Measurements from ENCODE around the gene NHLH1. TPM values are rescaled to one million over a fixed set of nuclear protein-coding genes. Genes with fewer than 3 reads are reported as not detected.

NHLH1 gene
- total RNA-seq, 1 experiment from 2014 or later = 0.70 TPM

DNA sequence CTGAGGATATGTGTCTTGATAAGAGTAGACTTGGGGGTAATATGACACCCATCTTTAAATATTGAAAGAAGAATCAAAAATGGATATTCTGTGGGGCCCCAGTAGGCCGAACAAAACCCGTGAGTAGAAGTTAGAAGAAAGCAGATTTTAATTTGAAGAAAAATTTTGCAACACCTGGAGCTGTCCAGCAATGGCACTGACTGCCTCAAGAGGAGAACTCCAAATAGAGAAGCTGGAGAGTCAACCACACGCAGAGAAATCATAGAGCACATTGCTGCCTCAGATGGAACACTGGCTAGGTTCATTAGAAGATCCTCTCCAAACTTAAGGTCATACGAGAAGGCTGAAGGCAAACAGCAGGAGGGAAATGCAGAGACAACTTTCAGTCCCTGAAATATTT, 6.8 kb downstream of the NHLH1 start (continued):
- TF ChIP-seq, protein P1, sequence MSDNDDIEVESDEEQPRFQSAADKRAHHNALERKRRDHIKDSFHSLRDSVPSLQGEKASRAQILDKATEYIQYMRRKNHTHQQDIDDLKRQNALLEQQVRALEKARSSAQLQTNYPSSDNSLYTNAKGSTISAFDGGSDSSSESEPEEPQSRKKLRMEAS (CRISPR knock-in tag; IDR thresholded peaks at IDR 0.05) = no peak
- TF ChIP-seq NR1H2 (CRISPR knock-in tag; IDR thresholded peaks at IDR 0.05) = no peak

DNA sequence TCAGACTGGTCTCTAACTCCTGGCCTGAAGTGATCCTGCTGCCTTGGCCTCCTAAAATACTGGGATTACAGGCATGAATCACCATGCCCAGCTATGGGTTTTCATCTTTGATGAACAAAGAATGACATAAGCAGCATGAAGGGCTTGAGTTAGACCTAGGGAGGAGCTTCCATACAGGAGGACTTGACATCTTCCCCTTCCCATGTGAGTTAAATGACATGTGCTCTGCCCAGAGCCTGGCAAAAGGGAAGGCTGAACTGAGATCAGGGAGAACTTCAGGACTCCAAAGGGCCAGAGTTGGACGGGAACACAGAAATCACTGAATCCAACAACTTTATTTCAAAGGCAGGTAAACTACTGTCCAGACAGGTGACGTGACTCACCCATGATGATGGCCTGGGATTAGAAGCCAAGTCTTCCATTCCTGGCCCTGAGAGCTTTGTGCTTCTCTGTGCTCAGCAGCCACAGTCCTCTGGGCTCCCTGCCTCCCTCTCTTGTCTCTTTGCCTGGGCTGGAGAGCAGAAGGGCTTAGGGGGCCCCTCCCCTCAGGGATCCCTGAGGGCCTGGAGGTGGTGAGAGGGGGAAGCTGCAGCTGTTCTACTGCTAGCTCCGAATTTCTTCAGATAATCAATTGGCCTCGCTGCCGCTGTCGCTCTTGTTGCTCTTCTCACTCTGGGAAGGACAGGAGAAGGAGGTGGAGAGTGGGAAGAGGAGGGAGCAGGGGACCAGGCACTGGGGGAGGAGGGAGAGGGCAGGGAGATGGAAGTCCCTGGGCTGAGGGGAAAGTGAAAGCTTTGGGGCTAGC, 7.6 kb downstream of the NHLH1 start:
- ChIA-PET POLR2A (interaction anchor here (0.5 to 3.0 kb wide), 8 partner anchors 8 to 67 kb away, joined by 3 to 14 read pairs (median 4); partner anchors contain the start of gene NHLH1), CTCF (interaction anchor here (0.7 to 8.3 kb wide), 16 partner anchors 11 to 289 kb away, joined by 3 to 199 read pairs (median 14); partner anchors contain the start of genes COPA, NCSTN, NHLH1 and VANGL2)
- Mint-ChIP-seq H3K9me3 (no peaks in the 10 kb centered on the region), H3K36me3 (no peaks in the 10 kb centered on the region), H3K4me3 (peak overlapping the region; percentile 48), H3K27ac (no peak overlapping the region), H3K4me1 (peaks cover 40% of the 10 kb centered on the region), H3K27me3 (ENCODE audit: low read depth) (no peaks in the 10 kb centered on the region)
- DNase-seq (ENCODE audit: low spot score) (peak; percentile 50), ATAC-seq (peak; percentile 43)
- TF ChIP-seq SMAD4 (CRISPR knock-in tag; IDR thresholded peaks at IDR 0.05) (no peak), NFATC4 (CRISPR knock-in tag; IDR thresholded peaks at IDR 0.05) (no peak), SOX15 (CRISPR knock-in tag; IDR thresholded peaks at IDR 0.05) (no peak), CREM (CRISPR knock-in tag; IDR thresholded peaks at IDR 0.05) (no peak), OVOL2 (CRISPR knock-in tag; IDR thresholded peaks at IDR 0.05; ENCODE audit: borderline replicate concordance) (no peak), NFE2L1 (CRISPR knock-in tag; IDR thresholded peaks at IDR 0.05) (no peak), ZNF263 (CRISPR knock-in tag; IDR thresholded peaks at IDR 0.05; ENCODE audit: low read depth) (peak; percentile 72; the same call in 1 of the 2 replicates), ELF4 (CRISPR knock-in tag; IDR thresholded peaks at IDR 0.05; ENCODE audit: low read depth) (no peak)
- TF ChIP-seq, protein P2, sequence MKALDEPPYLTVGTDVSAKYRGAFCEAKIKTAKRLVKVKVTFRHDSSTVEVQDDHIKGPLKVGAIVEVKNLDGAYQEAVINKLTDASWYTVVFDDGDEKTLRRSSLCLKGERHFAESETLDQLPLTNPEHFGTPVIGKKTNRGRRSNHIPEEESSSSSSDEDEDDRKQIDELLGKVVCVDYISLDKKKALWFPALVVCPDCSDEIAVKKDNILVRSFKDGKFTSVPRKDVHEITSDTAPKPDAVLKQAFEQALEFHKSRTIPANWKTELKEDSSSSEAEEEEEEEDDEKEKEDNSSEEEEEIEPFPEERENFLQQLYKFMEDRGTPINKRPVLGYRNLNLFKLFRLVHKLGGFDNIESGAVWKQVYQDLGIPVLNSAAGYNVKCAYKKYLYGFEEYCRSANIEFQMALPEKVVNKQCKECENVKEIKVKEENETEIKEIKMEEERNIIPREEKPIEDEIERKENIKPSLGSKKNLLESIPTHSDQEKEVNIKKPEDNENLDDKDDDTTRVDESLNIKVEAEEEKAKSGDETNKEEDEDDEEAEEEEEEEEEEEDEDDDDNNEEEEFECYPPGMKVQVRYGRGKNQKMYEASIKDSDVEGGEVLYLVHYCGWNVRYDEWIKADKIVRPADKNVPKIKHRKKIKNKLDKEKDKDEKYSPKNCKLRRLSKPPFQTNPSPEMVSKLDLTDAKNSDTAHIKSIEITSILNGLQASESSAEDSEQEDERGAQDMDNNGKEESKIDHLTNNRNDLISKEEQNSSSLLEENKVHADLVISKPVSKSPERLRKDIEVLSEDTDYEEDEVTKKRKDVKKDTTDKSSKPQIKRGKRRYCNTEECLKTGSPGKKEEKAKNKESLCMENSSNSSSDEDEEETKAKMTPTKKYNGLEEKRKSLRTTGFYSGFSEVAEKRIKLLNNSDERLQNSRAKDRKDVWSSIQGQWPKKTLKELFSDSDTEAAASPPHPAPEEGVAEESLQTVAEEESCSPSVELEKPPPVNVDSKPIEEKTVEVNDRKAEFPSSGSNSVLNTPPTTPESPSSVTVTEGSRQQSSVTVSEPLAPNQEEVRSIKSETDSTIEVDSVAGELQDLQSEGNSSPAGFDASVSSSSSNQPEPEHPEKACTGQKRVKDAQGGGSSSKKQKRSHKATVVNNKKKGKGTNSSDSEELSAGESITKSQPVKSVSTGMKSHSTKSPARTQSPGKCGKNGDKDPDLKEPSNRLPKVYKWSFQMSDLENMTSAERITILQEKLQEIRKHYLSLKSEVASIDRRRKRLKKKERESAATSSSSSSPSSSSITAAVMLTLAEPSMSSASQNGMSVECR (CRISPR knock-in tag; IDR thresholded peaks at IDR 0.05; ENCODE audit: borderline replicate concordance) = no peak
- TF ChIP-seq, protein P3, sequence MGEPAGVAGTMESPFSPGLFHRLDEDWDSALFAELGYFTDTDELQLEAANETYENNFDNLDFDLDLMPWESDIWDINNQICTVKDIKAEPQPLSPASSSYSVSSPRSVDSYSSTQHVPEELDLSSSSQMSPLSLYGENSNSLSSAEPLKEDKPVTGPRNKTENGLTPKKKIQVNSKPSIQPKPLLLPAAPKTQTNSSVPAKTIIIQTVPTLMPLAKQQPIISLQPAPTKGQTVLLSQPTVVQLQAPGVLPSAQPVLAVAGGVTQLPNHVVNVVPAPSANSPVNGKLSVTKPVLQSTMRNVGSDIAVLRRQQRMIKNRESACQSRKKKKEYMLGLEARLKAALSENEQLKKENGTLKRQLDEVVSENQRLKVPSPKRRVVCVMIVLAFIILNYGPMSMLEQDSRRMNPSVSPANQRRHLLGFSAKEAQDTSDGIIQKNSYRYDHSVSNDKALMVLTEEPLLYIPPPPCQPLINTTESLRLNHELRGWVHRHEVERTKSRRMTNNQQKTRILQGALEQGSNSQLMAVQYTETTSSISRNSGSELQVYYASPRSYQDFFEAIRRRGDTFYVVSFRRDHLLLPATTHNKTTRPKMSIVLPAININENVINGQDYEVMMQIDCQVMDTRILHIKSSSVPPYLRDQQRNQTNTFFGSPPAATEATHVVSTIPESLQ (CRISPR knock-in tag; IDR thresholded peaks at IDR 0.05) = no peak
- TF ChIP-seq, protein P4, sequence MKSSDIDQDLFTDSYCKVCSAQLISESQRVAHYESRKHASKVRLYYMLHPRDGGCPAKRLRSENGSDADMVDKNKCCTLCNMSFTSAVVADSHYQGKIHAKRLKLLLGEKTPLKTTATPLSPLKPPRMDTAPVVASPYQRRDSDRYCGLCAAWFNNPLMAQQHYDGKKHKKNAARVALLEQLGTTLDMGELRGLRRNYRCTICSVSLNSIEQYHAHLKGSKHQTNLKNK (CRISPR knock-in tag; IDR thresholded peaks at IDR 0.05) = no peak
- TF ChIP-seq, protein P5, sequence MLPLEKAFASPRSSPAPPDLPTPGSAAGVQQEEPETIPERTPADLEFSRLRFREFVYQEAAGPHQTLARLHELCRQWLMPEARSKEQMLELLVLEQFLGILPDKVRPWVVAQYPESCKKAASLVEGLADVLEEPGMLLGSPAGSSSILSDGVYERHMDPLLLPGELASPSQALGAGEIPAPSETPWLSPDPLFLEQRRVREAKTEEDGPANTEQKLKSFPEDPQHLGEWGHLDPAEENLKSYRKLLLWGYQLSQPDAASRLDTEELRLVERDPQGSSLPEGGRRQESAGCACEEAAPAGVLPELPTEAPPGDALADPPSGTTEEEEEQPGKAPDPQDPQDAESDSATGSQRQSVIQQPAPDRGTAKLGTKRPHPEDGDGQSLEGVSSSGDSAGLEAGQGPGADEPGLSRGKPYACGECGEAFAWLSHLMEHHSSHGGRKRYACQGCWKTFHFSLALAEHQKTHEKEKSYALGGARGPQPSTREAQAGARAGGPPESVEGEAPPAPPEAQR (CRISPR knock-in tag; IDR thresholded peaks at IDR 0.05) = no peak
- TF ChIP-seq, protein P6, sequence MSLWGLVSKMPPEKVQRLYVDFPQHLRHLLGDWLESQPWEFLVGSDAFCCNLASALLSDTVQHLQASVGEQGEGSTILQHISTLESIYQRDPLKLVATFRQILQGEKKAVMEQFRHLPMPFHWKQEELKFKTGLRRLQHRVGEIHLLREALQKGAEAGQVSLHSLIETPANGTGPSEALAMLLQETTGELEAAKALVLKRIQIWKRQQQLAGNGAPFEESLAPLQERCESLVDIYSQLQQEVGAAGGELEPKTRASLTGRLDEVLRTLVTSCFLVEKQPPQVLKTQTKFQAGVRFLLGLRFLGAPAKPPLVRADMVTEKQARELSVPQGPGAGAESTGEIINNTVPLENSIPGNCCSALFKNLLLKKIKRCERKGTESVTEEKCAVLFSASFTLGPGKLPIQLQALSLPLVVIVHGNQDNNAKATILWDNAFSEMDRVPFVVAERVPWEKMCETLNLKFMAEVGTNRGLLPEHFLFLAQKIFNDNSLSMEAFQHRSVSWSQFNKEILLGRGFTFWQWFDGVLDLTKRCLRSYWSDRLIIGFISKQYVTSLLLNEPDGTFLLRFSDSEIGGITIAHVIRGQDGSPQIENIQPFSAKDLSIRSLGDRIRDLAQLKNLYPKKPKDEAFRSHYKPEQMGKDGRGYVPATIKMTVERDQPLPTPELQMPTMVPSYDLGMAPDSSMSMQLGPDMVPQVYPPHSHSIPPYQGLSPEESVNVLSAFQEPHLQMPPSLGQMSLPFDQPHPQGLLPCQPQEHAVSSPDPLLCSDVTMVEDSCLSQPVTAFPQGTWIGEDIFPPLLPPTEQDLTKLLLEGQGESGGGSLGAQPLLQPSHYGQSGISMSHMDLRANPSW (CRISPR knock-in tag; conservative IDR thresholded peaks at IDR 0.05; ENCODE audit: low read depth) = no peak
- TF ChIP-seq, protein P7, sequence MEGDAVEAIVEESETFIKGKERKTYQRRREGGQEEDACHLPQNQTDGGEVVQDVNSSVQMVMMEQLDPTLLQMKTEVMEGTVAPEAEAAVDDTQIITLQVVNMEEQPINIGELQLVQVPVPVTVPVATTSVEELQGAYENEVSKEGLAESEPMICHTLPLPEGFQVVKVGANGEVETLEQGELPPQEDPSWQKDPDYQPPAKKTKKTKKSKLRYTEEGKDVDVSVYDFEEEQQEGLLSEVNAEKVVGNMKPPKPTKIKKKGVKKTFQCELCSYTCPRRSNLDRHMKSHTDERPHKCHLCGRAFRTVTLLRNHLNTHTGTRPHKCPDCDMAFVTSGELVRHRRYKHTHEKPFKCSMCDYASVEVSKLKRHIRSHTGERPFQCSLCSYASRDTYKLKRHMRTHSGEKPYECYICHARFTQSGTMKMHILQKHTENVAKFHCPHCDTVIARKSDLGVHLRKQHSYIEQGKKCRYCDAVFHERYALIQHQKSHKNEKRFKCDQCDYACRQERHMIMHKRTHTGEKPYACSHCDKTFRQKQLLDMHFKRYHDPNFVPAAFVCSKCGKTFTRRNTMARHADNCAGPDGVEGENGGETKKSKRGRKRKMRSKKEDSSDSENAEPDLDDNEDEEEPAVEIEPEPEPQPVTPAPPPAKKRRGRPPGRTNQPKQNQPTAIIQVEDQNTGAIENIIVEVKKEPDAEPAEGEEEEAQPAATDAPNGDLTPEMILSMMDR (IDR thresholded peaks at IDR 0.05) = no peak
- TF ChIP-seq, protein P1 (CRISPR knock-in tag; IDR thresholded peaks at IDR 0.05) = peak; percentile 7; the same call in 1 of the 2 replicates

Data from WTC11 (cell line).